NT2/D1 (cell line): ENCODE data around the gene TSR1.

Experiments
- YY1 ChIP-seq: IDR thresholded peaks from 2 replicates; pipeline ENCODE4 v1.6.1; 2011; ENCODE audit not compliant: insufficient read length, insufficient read depth
- ZNF274 ChIP-seq: IDR thresholded peaks from 2 replicates; pipeline ENCODE4 v1.6.1; 2011; ENCODE audit warnings: mild to moderate bottlenecking, low read depth, low read length

- TF ChIP-seq ZNF274 (no peak), YY1 (no peak)
These were observed 60.5 kb downstream of the TSR1 start for GRCh38 chr17:2275722-2276121.
